Measurements from ENCODE around the gene GPR161. TPM values are rescaled to one million over a fixed set of nuclear protein-coding genes. Genes with fewer than 3 reads are reported as not detected.

GPR161 gene
- total RNA-seq, 1 experiment from 2014 or later, result 6.6 TPM

- Mint-ChIP-seq H3K4me3 (ENCODE audit: unreplicated experiment) (no peak overlapping the region), H3K4me1 (ENCODE audit: insufficient read depth, unreplicated experiment) (peaks cover 4% of the 10 kb centered on the region), H3K27me3 (ENCODE audit: insufficient read depth, unreplicated experiment) (no peaks in the 10 kb centered on the region), H3K36me3 (ENCODE audit: insufficient read depth, unreplicated experiment) (peaks cover 5% of the 10 kb centered on the region), H3K27ac (ENCODE audit: low read depth, unreplicated experiment) (no peak overlapping the region), H3K9me3 (ENCODE audit: unreplicated experiment) (no peaks in the 10 kb centered on the region)
- TF ChIP-seq CTCF (IDR thresholded peaks at IDR 0.05; ENCODE audit: unreplicated experiment), result peak; percentile 61
- no TSS peak for BruUV-seq (replicated peaks)
- peak; percentile 57 for DNase-seq (ENCODE audit: unreplicated experiment)
- ChIA-PET POLR2A (interaction anchor here (0.5 to 2.4 kb wide), 4 partner anchors 10 to 851 kb away, joined by 3 to 8 read pairs (median 3); no protein-coding TSS in a partner anchor), CTCF (interaction anchor here (0.6 to 7.3 kb wide), 37 partner anchors 9 to 1438 kb away, joined by 3 to 116 read pairs (median 5); partner anchors contain the start of genes GPR161 and TIPRL)
- intact Hi-C loops (cut with micrococcal nuclease), result loop anchor here (1.0 to 5.0 kb wide), 6 partner anchors 44 to 250 kb away; partner anchors contain the start of genes GPR161 and SFT2D2
Observed at GRCh38 chr1:168092566-168093355, 44.0 kb downstream of the GPR161 start.

GRCh38 chr1:168091720-168092550 lies 44.8 kb downstream of the GPR161 start:
- no peak for TF ChIP-seq CTCF (IDR thresholded peaks at IDR 0.05; ENCODE audit: unreplicated experiment)
- POLR2A ChIA-PET, result interaction anchor here (0.6 to 2.4 kb wide), 3 partner anchors 9 to 851 kb away, joined by 3 to 8 read pairs (median 3); no protein-coding TSS in a partner anchor
- no peak for DNase-seq (ENCODE audit: unreplicated experiment)
- Mint-ChIP-seq H3K36me3 (ENCODE audit: insufficient read depth, unreplicated experiment) (peaks cover 5% of the 10 kb centered on the region), H3K4me1 (ENCODE audit: insufficient read depth, unreplicated experiment) (no peaks in the 10 kb centered on the region), H3K27ac (ENCODE audit: low read depth, unreplicated experiment) (no peak overlapping the region), H3K4me3 (ENCODE audit: unreplicated experiment) (no peak overlapping the region), H3K27me3 (ENCODE audit: insufficient read depth, unreplicated experiment) (no peaks in the 10 kb centered on the region), H3K9me3 (ENCODE audit: unreplicated experiment) (no peaks in the 10 kb centered on the region)
- BruUV-seq (replicated peaks), result no TSS peak
- CTCF ChIA-PET, result interaction anchor here (0.6 to 7.3 kb wide), 35 partner anchors 7 to 534 kb away, joined by 3 to 116 read pairs (median 5); partner anchors contain the start of gene TIPRL
- intact Hi-C loops (cut with micrococcal nuclease), result loop anchor here (2.0 to 5.0 kb wide), 3 partner anchors 45 to 250 kb away; partner anchors contain the start of genes GPR161 and SFT2D2

- Mint-ChIP-seq H3K4me3 (ENCODE audit: unreplicated experiment) (no peak overlapping the region), H3K36me3 (ENCODE audit: insufficient read depth, unreplicated experiment) (peaks cover 5% of the 10 kb centered on the region), H3K4me1 (ENCODE audit: insufficient read depth, unreplicated experiment) (no peaks in the 10 kb centered on the region), H3K27ac (ENCODE audit: low read depth, unreplicated experiment) (peak overlapping the region; percentile 5), H3K9me3 (ENCODE audit: unreplicated experiment) (no peaks in the 10 kb centered on the region), H3K27me3 (ENCODE audit: insufficient read depth, unreplicated experiment) (no peaks in the 10 kb centered on the region)
- ChIA-PET CTCF (interaction anchor here (0.6 to 7.3 kb wide), 11 partner anchors 8 to 403 kb away, joined by 3 to 116 read pairs (median 5); no protein-coding TSS in a partner anchor), POLR2A (interaction anchor here (0.6 to 2.4 kb wide), 2 partner anchors 8 to 1267 kb away, joined by 3 to 8 read pairs; no protein-coding TSS in a partner anchor)
- TF ChIP-seq CTCF (IDR thresholded peaks at IDR 0.05; ENCODE audit: unreplicated experiment), result no peak
- intact Hi-C loops (cut with micrococcal nuclease), result loop anchor here (5.0 kb wide), 1 partner anchor 251 kb away; no protein-coding TSS in a partner anchor
- DNase-seq (ENCODE audit: unreplicated experiment), result no peak
- BruUV-seq (replicated peaks), result no TSS peak
Observed at GRCh38 chr1:168091063-168091462, 45.7 kb downstream of the GPR161 start.

All from MCF 10A (cell line).